Kidney tubule cell (primary cell): Measurements from ENCODE around the gene ATR.
"Not testable (repeated sequence)": the region's sequence is repeated elsewhere in the genome, so short reads cannot be mapped to it uniquely, and the experiment has no call there.

Source experiments
- DNase-seq: peaks from one replicate; pipeline ENCODE4 v3.0.0-alpha.2; 2018; ENCODE audit warnings: low spot score

Gene ATR

DNA sequence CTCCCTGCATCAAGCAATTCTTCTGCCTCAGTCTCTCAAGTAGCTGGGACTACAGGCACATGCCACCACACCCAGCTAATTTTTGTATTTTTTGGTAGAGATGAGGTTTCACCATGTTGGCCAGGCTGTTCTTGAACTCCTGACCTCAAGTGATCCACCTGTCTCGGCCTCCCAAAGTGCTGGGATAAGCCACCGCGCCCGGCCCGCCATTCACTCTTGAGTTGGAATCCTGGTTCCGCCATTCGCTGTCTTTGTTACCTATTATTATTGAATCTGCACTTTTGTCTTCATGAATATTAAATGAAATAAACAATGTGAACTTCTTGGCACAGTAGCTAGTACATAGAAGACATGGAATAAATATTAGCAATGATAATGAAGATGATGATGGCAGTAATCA is 13.7 kb upstream of the ATR start:
- DNase-seq: not testable (repeated sequence)

DNA sequence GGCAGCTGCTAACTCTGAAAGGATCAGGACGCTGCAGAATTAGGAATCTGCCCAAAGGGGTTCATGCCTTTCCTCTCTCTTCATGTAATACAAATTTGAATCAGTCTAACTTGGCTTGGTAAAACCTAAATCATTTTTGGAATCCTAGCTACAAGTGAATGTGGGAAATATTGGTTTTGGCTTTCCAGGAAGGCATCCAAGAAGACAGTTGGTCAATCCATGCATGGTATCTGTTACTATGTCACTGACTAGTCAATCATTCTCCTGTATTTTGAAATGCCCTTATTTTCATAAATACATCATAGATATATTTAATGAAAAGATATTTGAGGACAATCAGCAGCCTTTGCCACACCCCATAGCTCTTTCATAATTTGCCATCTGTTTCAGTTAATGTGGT is 10.2 kb upstream of the ATR start:
- DNase-seq: no peak

DNA sequence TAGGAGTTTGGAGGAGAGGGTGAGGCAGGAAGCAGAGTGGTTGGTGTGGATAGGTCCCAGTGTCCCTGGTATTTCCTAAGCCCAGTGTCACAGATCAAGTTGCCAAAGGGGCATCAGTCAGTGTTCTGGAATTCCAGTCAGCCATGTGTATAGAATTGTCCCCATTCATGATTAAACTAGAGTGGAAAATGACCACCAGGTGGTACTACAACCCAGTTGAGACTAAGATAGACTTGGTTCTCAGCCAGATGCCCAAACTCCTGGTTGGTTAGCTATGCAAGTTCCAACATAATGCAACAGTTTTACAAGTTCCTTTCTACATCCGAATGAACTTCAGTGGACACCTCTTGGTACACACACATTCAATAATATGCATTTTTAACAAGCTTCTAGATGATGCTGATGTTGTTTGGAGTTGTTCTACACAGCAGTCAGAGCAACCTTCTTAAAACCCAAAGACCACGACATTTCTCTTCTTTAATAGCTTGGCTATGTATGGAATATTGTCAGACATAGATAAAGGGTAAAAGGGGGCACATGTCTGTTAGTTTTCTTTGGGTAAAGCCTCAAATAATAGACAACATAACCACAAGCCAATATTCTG is 8.4 kb upstream of the ATR start:
- peak; percentile 88 for DNase-seq

DNA sequence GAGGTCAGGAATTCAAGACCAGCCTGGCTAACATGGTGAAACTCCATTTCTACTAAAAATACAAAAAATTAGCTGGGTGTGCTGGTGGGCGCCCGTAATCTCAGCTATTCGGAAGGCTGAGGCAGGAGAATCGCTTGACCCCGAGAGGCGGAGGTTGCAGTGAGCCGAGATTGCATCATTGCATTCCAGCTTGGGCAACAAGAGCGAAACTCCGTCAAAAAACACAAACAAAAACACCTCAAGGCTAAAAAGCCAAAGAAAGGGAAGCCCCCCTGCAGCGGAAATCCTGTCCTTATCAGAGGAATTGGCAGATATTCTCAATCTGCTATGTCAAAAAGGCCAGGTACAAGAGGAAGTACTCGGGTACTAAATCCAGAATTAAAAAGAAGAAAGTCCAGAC is 2.5 kb upstream of the ATR start:
- DNase-seq: not testable (repeated sequence)

DNA sequence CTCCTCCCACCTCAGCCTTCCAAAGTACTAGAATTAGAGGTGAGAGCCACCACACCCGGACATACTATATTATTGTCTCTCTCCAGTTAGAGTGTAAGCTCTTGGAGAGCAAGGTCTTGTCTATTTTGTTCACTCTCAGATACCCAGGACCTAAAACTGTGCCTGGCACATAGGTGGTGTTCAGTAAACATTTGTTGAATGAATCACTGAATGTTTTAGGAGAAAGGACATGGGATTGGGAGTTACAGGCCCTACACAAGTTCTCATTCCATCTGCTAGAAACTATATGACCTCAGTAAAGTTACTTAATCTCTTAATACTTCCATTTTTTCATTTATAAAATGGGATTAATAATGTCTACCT is 1.5 kb upstream of the ATR start:
- DNase-seq: no peak

DNA sequence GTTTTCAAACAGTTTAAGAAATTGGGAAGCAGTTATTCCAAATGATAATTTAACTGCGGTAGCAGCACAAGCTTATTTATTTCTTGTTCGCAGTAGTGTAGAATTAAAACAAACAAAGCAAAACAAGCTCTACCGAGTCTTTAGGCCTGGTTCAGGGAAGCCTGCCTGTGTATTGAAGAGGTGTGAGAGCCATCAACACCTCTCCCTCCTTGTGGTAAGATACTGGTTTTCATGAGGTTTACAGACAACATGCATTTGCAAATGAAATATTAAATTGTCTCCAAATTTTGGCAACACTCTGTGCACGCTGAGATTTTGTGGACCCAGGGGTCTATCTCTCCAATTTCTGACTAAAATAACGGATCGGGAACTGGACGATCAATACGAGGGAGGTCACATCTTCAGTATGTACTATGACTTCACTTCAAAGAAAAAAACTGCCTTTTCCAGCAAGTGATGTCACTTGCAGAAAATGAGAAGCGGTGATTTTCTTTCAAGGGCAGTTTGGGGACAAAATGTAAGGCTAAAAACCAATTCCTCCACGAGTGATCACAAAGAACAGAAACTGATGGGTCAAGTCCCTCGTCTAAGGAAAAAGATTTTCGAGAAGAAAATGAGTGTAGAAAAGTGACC is 721 bp downstream of the ATR start:
- DNase-seq: peak; percentile 33

DNA sequence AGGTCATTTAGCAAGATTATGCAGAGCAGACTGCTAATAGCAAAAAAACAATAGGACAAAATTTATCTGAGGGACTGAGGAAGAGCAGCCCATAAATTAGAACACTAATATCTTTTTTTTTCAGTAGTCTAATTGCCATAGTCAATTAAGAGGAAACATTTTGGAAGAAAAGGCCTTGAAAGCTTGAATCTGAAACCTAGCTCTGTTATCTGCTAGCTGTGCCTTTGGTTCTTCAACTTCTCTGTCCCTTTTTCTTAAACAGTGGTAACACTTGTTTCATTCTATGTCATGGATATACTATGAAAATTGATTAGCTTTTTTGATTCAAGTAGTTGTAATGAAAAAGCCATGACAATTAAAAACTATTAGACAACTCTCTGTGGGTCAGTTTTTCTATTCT is 1.7 kb downstream of the ATR start:
- no peak for DNase-seq

DNA sequence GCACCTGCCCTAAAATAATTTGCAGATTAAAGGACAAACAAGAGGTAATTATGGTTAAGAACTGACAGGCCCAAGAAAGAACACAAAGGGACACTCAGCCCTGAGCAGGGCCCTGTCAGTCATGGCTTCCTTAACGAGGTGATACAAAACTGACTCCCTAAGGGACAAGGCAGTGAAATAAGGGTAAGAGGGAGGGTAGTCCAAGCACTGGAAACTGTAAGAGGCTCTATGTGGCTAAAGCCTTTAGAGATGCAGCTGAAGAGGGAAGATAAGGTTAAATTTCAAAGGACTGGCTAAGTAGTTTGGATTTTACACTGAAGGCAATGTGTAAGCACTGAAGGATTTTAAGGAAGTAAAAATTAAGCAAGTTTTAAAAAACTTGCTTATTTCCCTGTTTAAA is 3.9 kb downstream of the ATR start:
- DNase-seq: no peak

DNA sequence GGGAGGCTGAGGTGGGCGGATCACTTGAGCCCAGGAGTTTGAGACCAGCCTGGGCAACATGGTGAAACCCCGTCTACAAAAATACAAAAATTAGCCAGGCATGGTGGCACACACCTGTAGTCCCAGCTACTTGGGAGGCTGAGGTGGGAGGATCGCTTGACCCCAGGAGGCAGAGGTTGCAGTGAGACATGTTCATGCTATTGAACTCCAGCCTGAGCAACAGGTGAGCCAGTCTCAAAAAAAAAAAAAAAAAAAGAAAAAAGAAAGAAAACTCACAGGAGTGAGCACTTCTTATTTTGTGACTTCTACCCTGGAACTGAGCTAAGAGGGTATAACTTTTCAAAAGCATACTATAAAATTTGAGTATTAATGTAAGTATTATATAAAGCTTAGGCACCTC is 4.3 kb downstream of the ATR start:
- not testable (repeated sequence) for DNase-seq

DNA sequence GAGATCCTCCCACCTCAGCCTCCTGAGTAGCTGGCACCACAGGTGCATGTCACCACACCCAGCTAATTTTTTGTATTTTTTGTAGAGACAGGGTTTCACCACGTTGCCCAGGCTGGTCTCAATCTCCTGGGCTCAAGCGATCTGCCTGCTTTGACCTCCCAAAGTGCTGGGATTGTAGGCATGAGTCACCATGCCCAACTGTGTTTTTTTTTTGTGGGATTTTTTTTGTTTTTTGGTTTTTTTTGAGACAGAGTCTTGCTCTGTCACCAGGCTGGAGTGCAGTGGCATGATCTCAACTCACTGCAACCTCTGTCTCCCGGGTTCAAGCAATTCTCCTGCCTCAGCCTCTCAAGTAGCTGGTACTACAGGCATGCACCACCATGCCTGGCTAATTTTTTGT is 9.1 kb downstream of the ATR start:
- DNase-seq: not testable (repeated sequence)

DNA sequence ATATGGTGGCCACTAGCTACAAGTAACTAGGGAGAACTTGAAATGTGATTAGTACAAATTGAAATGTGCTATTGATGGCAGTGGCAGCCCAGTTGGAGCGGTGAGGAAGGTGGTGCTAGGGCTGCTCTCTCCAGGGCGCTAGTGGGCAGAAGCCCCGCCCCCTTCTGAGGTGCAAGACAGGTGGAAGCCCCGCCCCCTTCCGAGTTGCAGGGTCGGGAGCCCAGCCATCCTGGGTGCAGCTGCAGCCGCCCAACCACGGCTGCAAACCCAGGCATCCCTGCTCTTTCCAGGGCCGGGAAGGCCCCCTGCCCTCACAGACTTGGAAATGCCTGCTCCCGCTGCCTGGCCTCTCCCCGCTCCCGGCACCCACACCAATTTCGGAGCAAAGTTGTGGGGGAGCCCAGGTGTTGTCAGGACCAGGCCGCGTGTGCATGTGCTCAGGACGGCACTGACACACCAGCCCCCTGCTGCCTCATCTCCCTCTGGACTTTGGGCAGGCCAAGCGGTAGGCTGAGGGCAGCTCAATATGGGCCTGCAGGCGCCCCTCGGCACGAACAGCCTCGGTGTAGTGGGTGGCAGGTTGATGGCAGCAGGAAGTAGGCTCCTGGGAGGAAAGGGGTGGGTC is 10.0 kb downstream of the ATR start:
- DNase-seq: no peak

DNA sequence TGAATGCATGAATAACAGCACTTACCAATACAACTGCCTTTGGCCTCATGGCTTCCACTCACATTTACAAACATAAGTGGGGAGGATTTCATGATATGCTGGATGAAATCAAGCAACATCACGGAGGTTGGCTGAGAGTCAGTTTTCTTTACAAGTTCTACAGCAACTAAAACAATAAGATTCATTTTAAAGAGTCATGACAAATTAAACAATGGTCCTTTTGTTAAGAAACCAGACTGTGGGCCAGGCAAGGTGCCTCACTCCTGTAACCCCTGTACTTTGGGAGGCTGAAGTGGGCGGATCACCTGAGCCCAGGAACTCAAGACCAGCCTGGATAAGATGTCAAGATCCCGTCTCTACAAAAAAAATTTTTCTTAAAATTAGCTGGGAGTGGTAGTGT is 12.4 kb downstream of the ATR start:
- DNase-seq: no peak

DNA sequence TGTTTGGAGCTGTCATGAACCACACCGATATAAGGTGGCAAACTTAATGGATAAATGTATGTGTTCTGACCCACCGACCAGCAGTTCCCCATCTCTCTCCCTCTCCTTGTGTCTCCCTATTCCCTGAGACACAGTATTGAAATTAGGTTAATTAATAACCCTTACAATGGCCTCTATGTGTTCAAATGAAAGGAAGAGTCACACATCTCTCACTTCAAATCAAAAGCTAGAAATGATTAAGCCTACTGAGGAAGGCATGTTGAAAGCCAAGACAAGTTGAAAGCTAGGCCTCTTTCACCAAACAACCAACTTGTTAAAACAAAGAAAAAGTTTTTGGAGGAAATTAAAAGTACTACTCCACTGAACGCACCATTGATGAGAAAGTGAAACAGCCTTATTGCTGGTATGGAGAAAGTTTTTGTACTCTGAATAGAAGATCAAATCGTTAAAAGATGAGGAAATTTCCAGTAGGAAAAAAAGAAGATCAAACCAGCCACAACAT is 15.0 kb downstream of the ATR start:
- DNase-seq: peak; percentile 66

DNA sequence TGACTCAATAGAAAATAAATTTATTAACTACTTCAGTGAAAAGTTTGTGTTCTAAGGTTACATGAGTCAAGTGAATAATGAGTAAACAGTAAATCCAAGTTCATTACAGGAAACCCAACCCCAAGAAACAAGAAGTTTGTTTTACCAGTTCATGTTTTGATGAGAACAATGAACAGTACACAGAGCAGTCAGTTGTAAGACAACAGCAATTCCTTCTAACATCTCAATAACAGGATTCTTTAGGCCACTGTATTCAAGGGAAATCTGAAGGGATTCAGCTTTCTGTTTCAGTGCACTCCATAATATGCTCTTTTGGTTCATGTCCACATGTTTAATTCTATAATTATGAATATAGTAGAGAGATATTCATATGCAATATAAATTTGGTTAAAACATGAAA is 18.4 kb downstream of the ATR start:
- DNase-seq: no peak

DNA sequence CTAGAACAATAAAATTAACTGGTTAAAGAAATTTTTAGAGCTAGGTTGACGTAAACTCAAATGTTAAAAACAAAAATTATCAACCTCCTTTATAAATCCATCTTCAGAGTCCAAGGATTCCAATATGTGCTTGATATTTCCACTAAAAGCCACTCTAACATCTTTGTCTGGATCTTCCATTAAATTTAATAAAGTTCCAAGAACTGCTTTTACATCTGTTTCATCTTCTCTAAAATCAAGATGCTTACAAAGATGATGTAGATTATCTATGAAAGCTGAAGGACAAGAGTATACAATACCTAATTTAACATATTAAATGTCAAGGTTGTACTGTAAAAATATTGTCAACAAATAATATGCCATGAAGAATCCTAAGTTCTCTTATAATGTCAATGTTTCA is 24.8 kb downstream of the ATR start:
- DNase-seq: no peak

DNA sequence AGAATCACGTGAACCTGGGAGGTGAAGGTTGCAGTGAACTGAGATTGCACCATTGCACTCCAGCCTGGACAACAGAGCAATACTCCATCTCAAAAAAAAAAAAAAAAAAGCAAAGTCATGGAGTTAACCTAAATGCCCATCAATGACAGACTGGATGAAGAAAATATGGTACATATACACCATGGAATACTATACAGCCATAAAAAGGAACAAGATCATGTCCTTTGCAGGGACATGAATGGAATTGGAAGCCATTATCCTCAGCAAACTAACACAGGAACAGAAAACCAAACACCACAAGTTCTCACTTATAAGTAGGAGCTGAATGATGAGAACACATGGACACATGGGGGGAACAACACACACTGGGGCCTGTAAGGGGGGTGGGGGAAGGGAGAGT is 26.0 kb downstream of the ATR start:
- not testable (repeated sequence) for DNase-seq

DNA sequence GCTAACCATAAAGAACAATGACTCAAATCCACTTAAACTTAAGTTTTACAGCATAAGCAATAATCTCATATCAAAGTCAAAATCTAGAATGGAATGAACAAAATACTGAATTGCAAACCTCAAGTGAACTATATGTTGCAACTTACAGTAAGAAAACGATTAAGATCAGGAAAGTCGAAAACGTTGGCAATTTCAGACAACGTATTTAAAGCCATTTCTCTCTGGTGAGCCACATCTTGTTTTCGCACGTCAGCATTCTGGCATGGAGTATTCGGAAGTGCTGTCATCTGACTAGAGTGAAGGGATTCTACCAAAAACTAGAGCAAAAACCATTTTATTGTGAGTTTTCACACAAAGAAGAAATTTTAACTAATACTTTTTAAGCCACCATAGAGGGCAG is 28.5 kb downstream of the ATR start:
- DNase-seq: no peak

DNA sequence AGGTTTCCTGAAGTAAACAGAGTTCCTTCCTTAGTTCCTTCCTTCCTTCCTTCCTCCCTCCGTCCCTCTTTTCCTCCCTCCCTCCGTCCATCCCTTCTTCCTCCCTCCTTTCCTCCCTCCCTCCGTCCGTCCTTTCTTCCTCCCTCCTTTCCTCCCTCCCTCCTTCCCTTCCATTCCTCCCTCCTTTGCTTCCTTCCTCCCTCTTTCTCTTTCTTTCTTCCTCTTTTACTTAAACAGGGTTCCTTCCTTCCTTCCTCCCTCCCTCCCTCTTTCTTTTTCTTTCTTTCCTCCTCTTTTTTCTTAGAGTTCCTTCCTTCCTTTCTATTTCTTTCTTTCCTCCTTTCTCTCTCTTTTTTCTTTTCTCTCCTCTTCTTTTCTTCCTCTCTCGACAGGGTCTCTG is 35.2 kb downstream of the ATR start:
- no peak for DNase-seq

DNA sequence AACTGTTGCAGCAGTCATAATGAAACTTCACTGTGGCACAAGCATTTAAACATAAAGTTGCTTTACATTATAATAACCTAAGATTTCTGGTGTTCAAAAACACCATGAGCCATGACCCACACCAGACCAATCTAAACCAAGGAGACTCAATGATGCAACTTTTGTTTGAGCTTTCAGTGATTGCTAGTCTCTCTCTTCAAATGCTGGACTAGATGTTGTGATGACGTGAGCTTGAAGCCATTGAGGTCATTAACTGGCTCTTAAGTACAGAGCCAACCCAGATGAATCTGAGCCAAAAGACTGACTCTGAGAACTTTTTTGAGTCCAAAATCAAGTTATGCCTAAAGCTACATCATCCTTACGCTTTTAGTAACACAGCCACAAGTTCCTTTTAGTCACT is 36.5 kb downstream of the ATR start:
- no peak for DNase-seq

DNA sequence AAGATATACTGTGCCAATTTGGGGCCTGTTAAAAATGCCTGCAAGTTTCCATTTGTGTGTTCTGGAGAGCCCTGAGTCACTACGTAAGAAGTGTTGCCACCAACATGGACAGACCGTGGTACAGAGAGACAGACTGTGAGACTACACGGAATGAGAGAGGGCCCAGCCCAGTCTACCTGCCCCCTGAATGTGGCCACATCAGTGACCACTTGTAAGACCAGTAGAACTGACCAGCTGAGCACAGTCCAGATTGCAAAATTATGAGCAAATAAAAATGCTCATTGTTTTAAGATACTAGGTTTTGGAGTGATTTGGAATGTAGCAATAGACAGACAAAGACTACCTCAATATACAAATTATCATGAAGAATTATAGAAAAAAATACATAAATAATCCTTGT is 42.0 kb downstream of the ATR start:
- DNase-seq: no peak

DNA sequence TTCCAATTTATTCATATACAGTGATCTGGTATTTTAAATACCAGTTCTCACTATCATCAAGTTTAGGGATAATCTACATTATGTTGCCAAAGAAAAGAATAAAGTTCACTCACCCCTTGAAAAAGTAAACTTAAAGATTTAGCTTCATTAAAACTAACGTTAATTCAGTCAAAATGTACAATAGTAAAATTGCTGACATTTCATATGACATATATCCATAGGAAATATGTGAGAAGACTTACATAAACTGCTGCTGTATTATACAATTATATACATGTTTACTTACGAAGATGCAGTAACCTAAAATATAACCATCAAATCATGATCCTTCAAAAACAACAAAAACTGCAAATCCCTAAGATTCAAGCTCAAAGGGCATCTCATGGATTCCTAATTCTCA is 44.0 kb downstream of the ATR start:
- DNase-seq: no peak

DNA sequence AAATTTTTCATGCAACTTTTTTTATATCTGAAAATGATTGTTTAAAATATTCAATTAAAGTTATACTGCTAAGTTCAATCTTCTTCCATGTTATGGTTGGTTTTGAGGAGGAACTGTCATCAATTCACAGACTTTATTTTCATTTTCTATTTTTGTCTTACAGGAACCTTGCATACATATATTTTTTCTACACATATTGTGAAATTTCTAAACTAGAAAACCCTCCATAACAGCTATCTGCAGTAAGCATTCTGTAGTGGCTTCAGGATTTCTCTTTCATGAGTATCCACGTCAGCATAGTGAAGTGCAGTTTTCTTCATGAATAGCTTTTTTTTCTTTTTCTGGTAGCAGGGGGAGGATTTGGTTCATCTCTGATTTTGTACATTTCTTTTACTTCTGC is 48.2 kb downstream of the ATR start:
- DNase-seq: no peak

DNA sequence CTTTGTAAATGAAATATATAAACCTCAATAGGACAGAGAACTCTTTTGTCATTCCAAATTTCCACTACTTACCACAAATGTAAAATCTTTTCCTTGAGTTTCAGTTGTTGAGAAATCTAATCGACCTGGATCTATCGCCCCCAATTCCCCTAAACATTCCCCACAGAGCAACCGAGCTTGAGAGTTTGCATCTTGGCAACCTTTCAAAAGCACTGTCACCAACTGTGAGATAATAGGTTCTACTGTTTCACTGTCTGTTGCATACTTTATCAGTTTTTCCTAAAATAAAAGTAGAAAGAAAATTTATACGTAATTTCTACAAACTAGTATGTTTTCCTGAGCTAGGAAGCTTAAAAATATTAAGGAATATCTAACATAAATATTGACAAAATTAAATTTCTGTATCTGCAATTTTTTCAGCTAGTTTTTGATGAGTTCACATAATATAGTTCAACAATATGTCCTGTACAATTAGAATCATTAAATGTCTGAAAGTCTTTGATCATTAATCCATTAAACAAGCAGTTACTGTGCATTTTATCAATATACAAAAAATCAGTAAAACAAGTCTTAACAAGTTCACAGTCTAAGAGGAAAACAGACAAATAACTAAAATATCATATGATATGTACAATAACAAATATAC is 54.5 kb downstream of the ATR start:
- DNase-seq: no peak
